H1 (cell line): ENCODE data around the gene GBF1. TPM values are rescaled to one million over a fixed set of nuclear protein-coding genes. Genes with fewer than 3 reads are reported as not detected.

Source experiments
- EP300 ChIP-seq, 2 experiments: IDR thresholded peaks; 1 replicate in 1 of 2; 2 replicates in 1 of 2; pipeline ENCODE4 v1.6.1; 2011 to 2012; ENCODE audit warnings: low read depth in 2 of 2, low read length in 2 of 2, mild to moderate bottlenecking in 2 of 2, borderline replicate concordance in 1 of 2, inconsistent platforms in 1 of 2, moderate library complexity in 1 of 2
- PHF8 ChIP-seq: fragments of 200-600 bp; sonication (generic); conservative IDR thresholded peaks from 2 replicates; pipeline ENCODE4 v1.7.1; 2012; ENCODE audit warnings: low read depth, mild to moderate bottlenecking, inconsistent platforms, low read length, moderate library complexity
- RXRA ChIP-seq: IDR thresholded peaks from 2 replicates; pipeline ENCODE4 v1.6.1; 2011; ENCODE audit warnings: low read depth, mild to moderate bottlenecking, low read length, moderate library complexity; ENCODE audit not compliant: insufficient read depth
- SAP30 ChIP-seq: fragments of 300-600 bp; sonication (generic); IDR thresholded peaks from 2 replicates; pipeline ENCODE4 v1.7.1; 2012; ENCODE audit warnings: low read length, moderate library complexity, mild to moderate bottlenecking, inconsistent platforms; ENCODE audit not compliant: insufficient read depth, insufficient replicate concordance
- SIN3A ChIP-seq, 2 experiments: IDR thresholded peaks in 1 of 2; conservative IDR thresholded peaks in 1 of 2; 2 replicates each; pipeline ENCODE4 v1.6.1; 2011 to 2012; ENCODE audit warnings: low read length in 2 of 2, improper control_type of control experiment in 1 of 2, low read depth in 1 of 2, mild to moderate bottlenecking in 1 of 2
- SP4 ChIP-seq: IDR thresholded peaks from 2 replicates; pipeline ENCODE4 v1.6.1; 2012; ENCODE audit warnings: low read length, inconsistent platforms
- polyA plus RNA-seq, 7 experiments: library from polyadenylated mRNA; depleted of rRNA in 3 of 7; stranded (reverse) in 5 of 7; unstranded in 2 of 7; fragments of >200 nt in 5 of 7; fragments of 200-250 nt in 2 of 7; gene quantifications; 1 replicate in 5 of 7; 2 replicates in 1 of 7; 4 replicates in 1 of 7; pipeline versions ENCODE4 v1.2.1 to v1.2.3, GENCODE V29; 2011 to 2013; ENCODE audit warnings: missing spikeins in 2 of 7, mixed read lengths in 2 of 7
- total RNA-seq: library from RNA; stranded (reverse); fragmentation: NEBNext Ultra II Directional; extraction: Animal tissue kit (Norgen Biotek cat#: 25700); gene quantifications from 2 replicates; pipeline ENCODE4 v1.2.1, GENCODE V29; 2021
- TF ChIP-seq, protein P1 (sequence below): fragments of 300-600 bp; sonication (generic); IDR thresholded peaks from 2 replicates; pipeline ENCODE4 v1.7.1; 2012; ENCODE audit warnings: low read length, moderate library complexity, mild to moderate bottlenecking, inconsistent platforms; ENCODE audit not compliant: insufficient replicate concordance

GBF1 gene
- total and polyA plus RNA-seq, 2 of the 8 experiments (the other 6 are each of a cell fraction or from before 2014, with no cell fraction given), result 11.0 to 25.5 TPM

DNA sequence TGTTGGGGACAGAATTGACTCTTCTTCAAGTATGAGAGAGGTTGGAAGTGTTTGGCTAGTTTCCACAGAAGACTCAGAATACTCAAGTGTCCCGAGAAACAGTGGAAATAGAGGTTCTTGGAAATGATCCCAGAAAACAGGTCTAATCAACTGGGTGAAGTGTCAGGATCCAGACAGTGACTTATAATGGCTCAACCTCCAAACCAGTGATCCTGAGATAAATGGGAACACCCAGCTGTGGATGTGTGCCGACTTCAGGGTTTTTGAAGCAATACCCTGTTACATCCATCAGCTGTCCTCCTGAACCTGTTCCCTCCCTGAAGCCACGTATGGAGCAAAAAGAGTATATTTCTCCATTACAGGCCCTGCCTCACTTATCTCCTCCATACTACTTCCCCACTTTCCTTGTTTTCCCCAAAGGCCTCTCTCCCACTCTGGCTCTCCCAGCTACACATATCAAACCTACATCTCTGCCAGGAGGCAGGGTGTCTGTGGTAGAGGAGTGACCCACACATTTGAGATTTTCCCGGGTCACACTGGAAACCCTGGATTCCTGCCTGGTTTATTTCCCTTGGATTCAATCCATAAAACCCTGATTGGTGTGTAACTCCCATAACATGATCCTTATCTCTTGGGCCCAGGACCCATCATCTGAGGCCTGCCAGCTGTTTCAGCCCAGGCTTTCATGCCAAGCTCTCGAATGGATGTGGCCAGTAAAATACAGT, 36.9 kb upstream of the GBF1 start (continued):
- TF ChIP-seq SAP30, result no peak
- TF ChIP-seq SP4, result no peak
- no peak for TF ChIP-seq SIN3A (conservative IDR thresholded peaks at IDR 0.05 in 1 of 2, IDR thresholded peaks at IDR 0.05 in 1 of 2; ENCODE audit: low read depth in 1 of 2, low read length in 2 of 2)
- TF ChIP-seq PHF8, result no peak
- no peak for TF ChIP-seq RXRA
- TF ChIP-seq EP300 (IDR thresholded peaks at IDR 0.05; ENCODE audit: borderline replicate concordance in 1 of 2, low read depth in 2 of 2, low read length in 2 of 2), result no peak
- TF ChIP-seq, protein P1, sequence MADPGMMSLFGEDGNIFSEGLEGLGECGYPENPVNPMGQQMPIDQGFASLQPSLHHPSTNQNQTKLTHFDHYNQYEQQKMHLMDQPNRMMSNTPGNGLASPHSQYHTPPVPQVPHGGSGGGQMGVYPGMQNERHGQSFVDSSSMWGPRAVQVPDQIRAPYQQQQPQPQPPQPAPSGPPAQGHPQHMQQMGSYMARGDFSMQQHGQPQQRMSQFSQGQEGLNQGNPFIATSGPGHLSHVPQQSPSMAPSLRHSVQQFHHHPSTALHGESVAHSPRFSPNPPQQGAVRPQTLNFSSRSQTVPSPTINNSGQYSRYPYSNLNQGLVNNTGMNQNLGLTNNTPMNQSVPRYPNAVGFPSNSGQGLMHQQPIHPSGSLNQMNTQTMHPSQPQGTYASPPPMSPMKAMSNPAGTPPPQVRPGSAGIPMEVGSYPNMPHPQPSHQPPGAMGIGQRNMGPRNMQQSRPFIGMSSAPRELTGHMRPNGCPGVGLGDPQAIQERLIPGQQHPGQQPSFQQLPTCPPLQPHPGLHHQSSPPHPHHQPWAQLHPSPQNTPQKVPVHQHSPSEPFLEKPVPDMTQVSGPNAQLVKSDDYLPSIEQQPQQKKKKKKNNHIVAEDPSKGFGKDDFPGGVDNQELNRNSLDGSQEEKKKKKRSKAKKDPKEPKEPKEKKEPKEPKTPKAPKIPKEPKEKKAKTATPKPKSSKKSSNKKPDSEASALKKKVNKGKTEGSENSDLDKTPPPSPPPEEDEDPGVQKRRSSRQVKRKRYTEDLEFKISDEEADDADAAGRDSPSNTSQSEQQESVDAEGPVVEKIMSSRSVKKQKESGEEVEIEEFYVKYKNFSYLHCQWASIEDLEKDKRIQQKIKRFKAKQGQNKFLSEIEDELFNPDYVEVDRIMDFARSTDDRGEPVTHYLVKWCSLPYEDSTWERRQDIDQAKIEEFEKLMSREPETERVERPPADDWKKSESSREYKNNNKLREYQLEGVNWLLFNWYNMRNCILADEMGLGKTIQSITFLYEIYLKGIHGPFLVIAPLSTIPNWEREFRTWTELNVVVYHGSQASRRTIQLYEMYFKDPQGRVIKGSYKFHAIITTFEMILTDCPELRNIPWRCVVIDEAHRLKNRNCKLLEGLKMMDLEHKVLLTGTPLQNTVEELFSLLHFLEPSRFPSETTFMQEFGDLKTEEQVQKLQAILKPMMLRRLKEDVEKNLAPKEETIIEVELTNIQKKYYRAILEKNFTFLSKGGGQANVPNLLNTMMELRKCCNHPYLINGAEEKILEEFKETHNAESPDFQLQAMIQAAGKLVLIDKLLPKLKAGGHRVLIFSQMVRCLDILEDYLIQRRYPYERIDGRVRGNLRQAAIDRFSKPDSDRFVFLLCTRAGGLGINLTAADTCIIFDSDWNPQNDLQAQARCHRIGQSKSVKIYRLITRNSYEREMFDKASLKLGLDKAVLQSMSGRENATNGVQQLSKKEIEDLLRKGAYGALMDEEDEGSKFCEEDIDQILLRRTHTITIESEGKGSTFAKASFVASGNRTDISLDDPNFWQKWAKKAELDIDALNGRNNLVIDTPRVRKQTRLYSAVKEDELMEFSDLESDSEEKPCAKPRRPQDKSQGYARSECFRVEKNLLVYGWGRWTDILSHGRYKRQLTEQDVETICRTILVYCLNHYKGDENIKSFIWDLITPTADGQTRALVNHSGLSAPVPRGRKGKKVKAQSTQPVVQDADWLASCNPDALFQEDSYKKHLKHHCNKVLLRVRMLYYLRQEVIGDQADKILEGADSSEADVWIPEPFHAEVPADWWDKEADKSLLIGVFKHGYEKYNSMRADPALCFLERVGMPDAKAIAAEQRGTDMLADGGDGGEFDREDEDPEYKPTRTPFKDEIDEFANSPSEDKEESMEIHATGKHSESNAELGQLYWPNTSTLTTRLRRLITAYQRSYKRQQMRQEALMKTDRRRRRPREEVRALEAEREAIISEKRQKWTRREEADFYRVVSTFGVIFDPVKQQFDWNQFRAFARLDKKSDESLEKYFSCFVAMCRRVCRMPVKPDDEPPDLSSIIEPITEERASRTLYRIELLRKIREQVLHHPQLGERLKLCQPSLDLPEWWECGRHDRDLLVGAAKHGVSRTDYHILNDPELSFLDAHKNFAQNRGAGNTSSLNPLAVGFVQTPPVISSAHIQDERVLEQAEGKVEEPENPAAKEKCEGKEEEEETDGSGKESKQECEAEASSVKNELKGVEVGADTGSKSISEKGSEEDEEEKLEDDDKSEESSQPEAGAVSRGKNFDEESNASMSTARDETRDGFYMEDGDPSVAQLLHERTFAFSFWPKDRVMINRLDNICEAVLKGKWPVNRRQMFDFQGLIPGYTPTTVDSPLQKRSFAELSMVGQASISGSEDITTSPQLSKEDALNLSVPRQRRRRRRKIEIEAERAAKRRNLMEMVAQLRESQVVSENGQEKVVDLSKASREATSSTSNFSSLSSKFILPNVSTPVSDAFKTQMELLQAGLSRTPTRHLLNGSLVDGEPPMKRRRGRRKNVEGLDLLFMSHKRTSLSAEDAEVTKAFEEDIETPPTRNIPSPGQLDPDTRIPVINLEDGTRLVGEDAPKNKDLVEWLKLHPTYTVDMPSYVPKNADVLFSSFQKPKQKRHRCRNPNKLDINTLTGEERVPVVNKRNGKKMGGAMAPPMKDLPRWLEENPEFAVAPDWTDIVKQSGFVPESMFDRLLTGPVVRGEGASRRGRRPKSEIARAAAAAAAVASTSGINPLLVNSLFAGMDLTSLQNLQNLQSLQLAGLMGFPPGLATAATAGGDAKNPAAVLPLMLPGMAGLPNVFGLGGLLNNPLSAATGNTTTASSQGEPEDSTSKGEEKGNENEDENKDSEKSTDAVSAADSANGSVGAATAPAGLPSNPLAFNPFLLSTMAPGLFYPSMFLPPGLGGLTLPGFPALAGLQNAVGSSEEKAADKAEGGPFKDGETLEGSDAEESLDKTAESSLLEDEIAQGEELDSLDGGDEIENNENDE, result no peak
